ENCODE measurements around the gene PRMT7.

Gene PRMT7

DNA sequence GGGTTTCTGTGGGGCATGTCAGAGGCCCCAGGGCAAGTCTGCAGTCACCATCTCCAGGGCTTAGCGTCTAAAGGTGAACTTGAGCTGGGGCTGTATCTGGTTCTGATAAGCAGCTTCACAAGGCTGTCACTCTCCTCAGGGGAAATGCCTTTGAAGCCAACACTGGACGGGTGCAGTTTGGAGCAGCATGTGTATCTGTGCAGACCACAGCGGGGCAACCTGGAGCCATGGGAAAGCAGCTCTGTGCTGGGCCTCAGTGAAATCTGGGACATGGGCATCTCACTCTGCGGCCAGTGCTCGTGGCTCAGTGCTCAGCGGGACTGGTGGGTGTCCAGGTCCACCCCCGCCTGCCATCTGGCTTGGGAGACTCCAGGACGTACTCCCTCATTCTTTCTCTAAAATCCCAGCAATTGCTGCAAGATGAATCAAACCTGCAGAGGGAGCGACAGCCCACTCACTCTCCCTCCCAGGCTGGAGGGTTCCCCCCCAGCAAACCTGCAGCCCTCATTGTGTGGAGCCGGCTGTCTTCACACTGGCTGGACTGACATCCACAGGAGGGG, 63.5 kb downstream of the PRMT7 start:
- FAIRE-seq = no peak
- no peak for DNase-seq (ENCODE audit: low spot score)

DNA sequence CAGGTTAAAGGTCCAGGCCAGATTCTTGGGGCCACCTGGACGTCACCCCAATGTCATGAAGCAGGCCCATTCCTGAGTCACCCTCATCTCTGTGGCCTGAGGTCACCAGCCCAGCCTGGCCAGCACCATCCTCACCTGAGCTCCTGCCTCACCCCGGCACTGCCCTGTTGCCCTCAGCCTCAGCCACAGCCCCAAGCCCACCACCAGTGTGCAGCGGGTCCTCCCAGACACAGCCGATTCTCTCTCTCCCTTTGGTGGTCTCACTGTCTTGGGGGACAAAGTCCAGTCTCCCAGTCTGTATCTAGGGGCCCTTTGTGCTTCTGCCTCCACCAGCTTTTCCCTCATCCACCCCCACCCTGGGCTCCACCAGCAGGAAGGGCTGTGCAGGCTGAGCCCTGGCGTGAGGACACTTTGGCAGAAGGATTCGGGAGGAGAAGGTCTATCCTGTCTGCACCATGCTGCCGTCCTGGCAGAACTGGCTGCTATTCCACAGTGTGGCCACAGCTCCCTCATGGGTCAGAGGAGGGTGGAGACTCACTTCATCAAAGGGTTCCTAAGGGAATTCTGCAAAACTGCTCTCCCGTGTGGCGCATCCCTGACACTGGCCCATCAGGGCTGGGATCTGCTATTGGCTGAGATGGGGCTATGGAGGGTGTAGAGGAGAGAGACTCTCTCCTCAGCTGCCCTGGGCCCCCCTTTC, 64.3 kb downstream of the PRMT7 start:
- no peak for FAIRE-seq
- DNase-seq (ENCODE audit: low spot score) = no peak

DNA sequence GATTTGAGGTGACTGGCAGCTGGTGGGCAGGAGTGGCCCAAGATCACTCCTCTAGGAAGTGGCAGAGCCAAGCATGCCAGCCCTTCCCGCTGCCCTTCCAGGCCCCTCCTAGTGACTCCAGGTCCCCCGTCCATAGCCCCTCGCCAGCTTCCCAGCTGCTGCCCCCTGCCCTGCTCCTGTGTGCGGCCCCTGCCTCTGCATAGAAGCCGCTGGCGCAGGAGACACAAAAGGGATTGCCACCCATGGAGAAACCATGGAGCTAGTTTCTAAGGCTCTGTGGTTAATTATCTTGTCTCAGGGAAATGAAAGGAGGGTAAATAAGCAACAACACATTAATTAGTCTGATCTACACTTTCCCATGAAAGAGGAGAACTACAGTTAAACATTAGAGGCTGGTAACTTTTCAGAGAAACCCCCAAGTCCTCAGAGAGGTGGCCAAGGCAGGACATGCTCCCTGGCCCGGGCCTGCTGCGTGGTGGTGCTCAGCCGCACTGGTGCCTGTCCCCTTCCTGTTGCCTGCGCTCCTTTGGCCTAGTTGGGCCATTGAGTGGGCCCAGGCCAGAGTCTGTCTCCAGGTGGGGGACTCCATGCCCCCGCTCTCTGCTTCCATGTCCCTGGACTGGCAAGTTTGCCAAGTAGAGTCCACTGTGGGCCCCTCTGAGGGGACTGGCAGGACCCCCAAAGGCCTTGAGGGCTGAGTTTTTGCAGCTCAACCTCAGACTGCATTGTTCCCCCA, 65.2 kb downstream of the PRMT7 start:
- DNase-seq (ENCODE audit: low spot score) (no peak), FAIRE-seq (no peak)

DNA sequence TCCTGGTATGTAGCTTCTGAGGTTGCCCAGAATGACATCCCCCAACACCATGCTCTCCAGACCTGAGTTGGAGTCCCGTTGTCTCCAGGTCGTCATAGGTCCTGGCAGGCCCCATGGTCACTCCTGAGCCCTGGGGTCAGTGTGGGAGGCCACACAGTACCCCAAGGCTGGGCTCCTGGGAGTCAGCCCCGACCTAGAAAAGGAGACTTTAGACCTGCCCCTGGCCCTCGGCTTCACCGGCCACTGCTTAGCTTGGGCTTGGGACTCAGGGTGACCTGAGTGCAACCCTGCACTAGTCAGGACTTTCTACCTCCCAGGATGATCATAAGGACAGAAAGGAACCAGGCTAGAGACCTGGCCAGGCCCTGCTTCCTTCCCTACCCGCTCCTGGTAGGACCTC, 65.8 kb downstream of the PRMT7 start:
- FAIRE-seq = no peak
- DNase-seq (ENCODE audit: low spot score) = no peak

DNA sequence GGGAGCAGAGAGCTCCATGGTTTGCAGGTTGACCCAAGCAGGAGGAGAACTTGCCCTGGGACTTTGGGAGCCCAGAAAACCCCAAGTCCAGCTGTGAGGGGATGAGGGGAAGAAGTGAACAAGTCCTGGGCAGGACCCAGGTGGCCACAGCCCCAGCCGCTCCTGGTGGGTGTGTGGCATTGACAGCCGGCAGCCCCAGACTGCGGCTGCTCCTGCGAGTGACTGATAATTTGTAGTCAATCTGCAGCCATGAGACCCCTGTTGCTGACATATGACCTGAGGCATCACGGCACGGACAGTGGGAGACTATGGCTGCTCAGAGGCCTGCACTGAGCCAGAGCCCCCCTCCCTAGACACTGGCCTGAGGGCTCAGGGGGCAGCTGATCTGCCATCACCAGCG, 66.4 kb downstream of the PRMT7 start:
- DNase-seq (ENCODE audit: low spot score) (no peak), FAIRE-seq (no peak)

DNA sequence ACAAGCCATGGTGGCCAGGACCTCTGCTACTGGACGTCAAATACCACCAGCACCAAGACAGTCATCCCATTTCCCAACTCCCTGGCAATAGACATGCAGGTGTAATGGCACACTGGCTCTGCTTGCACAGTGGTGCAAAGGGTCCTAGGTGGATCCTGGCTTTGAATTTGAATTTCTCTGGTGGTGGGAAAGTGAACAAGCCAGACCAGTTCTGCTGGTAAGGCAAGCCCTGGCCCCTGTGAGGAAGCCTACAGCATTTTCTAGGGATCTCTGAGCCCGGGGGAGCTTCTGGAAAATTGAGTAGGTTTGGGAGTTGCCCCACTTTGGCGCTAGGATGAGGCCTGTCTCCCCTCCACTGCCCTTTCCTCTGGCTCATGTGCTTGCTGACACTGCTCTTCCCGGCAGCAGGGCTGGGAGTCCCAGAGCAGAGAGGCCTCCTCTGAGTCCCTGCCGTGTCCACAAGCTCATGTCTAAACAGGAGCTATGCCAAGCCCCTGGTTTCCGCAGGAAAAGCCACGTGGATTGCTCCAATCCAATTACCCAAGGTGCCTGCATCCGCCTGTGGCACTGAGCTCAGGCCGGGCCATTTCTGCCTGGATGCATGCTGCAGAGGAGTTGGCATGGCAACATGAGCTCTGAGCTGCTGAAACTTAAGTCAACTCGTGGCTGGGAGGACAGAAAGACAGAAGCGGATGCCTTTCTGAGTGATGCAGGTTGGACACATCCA, 67.0 kb downstream of the PRMT7 start:
- DNase-seq (ENCODE audit: low spot score) = no peak
- FAIRE-seq = no peak

DNA sequence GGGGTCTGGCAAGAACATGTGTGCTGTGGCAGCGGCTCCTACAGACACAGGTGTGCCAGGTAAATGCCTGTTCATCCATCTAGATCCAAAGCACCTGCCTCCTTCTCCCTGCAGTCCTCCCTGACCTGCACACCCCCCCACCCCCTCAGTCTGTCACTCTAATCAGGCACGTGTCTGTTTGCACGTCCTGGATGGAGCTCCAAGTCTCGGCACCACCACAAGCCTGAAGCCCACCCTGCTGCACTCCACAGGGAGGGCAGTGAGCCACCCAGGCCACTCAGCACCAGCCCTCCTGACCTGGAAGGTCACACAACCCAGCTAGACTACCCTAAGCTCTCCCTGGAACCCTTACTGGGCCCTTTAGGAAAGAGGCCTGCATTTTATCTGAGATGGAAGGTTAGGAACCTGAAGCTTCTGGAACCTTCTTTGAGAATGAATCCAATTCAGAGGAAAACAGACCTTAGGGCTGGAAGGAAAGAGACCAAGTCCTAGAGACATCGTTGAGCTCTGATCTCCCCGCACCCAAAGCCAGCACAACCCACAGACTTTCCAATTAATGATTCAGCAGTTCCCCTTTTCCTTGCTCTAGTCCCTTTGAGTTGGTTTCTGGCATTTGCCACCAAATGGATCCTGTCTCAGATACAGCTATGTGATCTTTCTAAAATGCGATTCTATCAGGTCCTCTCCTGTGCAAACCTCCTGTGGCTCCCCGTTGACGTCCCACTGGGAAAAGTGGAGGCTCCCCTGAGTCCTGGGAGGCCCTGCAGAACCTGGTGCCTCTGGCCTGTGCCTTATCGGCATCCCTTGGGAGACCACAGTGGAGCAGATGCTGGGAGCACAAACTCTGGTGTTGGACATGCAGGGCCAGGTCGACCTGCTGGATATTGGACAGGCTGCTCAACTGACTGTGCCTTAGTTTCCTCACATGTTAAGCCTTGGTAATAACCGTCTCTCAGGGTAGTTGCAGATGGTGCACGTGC, 67.9 kb downstream of the PRMT7 start:
- no peak for FAIRE-seq
- no peak for DNase-seq (ENCODE audit: low spot score)

DNA sequence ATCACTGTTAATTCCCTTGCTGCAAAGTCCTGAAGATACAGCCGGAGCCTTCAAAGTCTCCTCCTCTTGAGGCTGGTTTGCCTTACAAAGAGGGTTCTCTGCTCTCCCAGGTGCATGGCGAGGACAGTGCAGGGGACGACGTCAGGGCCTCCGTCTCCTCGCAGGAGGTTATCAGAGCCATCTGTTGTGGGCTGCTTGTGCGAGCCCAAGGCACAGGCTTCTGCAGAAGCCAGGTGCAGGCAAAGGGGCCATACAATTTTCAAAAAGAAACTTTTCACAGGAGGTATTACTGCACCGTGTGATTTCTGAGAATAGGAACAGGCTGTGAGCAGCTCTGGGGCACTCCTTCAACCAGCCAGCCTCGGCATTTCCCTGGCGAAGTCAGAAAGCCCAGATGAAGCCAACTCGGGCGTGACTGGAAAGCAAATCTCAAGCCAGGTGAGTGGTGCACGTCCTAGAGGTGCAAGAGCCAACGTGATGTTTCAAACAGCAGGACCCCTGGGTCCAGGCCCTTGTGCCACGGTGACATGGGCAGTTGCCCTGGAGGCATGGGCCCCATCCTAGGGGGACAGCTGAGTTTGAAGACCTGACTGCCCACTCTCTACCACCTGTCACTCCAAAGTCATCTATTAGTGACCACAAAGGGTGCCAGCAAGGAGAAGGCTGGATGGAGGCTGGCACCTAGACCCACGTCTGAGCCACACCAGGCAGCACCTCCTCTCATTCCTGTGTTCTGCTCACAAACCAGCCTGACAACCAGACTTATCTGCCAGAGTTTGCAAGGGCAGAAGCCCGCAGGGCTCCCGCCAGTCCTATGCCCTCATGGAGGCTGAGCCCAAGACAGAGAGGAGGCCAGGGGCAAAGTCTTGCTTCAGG, 68.9 kb downstream of the PRMT7 start:
- FAIRE-seq = no peak
- DNase-seq (ENCODE audit: low spot score) = no peak

DNA sequence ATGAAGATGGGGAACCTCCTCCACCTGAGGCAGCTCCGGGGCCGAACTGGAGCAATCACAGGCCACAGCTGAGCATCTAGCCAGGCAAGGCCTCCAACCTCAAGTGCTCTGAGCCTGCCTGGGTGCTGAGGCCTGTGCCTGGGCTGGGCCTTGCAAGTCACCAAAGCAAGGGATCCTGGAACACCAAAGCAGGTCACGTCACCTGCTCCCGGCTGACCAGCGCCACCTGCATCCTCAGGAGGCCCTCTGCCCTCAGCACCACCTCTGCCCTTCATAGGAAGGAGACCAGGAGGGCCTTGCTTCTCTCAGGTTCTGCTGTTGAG, 69.5 kb downstream of the PRMT7 start:
- no peak for FAIRE-seq
- DNase-seq (ENCODE audit: low spot score) = no peak

DNA sequence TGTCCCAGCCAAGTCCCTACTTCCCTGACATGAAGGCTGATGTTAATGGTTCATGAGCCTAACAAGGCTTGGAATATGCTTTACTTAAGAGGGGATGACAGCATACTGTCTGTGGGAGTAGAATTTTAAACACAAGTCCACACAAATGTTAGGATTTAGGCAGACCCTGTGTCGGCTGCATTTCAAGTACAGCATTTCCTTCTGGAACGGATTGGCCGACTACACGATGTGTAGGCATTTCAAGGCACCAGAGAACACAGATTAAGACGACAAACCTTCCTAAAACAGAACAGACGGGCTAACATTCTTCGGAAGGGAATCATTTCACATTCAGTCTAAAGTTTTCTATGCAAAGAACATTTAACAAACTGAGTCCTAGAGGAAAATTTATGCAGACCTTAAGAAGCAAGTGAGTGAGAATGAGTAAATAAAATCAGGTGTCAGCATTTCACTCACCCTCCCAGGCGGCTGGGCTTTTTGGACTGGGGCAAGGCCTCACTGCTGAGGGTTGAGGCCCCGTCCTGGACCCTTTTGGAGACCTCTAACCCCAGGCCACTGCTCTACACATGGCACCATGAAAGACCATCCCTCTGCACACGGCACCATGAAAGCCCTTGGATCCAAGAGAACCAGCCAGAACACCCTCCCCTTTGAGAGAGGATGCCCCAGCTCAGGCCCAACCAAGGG, 70.0 kb downstream of the PRMT7 start:
- FAIRE-seq = no peak
- DNase-seq (ENCODE audit: low spot score) = no peak

DNA sequence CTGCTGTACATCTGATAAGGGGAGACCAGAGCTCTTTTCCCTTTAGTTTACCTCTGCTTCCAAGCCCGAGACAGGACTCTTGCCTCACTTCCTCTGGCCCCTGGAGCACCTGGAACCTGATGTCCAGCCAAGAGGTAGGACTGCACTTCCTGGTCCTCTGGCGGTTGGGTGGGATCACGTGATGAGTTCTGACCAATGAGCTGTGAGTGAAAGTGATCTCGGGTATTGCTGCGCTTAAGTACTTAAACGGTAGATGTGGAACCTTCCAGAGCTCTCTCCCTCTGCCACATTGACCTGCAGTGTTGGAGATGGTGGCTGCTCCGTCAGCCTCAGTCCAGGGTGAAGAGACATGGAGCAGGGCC, 70.5 kb downstream of the PRMT7 start:
- DNase-seq (ENCODE audit: low spot score) (no peak), FAIRE-seq (no peak)

DNA sequence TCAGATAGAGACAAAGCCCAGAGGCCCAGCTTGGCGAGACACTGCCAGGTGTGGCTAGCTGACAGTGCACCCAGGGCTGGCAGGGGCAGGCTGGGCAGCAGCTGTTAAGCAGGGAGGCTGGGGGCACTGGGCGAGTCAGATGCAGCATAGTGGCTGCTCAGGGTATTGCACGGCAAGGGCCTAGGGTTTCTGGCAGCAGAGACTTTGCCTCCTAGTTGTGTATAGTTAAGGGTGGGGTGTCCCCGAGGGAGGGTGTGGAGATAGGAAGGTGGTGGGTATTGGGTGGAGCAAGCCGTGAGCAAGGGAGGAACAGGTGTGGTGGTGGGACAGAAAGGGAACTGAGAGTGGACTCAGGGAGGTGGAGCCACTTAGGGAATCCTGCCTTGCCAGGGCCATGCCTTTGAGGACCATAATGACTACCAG, 71.5 kb downstream of the PRMT7 start:
- FAIRE-seq (no peak), DNase-seq (ENCODE audit: low spot score) (no peak)

DNA sequence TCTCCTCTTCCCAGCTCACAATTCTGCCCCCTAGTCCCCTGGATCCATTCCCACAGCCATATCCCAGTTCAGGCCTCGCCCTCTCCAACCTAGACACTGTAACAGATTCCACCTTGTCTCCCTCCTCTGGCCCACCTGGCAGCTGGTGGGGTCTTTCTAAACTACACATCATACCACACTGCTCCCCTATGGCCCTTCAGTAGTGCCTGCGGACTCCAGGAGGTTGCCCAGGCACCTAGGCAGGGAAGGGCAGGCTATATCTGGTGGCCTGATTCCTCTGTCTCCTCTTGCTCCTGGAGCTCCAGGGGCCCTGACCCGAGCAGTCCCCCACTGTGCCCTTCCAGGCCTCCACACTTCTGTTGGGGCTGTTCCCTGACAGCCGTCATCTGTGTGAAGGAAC, 73.0 kb downstream of the PRMT7 start:
- no peak for DNase-seq (ENCODE audit: low spot score)
- no peak for FAIRE-seq

DNA sequence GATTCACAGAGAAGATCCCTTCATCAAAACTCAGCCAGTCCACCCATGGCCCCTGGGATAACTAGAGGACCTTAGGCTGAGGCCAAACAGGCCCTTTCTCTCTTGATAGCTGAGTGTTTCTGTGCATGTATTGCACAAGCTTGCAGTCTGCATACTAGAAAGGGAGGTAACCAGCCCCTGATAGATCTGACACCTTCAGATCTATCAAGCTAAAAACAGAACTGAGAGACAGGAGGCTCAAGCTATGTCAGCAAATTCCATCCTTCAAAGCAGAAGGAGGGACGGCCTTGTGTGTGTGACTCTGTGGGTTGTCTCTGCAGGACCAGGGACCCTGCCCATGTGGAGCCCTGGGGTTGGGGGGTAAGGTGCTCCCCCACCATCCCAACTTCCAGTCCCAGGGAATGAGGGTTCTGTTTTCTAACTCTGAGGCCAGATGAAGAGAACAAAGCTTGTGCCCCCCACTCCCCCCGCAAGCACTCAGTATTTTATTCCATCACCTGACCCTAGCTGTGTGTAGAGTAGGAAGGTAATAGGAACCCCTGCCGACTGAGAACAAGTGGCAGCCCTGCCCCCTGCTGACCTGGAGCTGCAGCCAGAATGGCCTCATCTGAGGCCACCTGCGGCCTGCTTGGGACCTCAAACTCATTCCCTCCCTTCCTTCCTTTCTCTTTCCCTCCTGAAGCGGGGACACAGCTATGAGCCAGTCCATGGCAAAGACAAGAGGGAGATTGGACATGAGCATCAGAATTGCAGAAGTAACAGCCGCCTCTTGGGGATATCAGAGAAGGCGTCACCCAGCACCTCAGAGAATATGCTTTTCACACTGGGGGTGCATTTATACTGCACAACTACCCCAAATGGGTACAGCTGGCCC, 73.7 kb downstream of the PRMT7 start:
- FAIRE-seq (no peak), DNase-seq (ENCODE audit: low spot score) (no peak)

DNA sequence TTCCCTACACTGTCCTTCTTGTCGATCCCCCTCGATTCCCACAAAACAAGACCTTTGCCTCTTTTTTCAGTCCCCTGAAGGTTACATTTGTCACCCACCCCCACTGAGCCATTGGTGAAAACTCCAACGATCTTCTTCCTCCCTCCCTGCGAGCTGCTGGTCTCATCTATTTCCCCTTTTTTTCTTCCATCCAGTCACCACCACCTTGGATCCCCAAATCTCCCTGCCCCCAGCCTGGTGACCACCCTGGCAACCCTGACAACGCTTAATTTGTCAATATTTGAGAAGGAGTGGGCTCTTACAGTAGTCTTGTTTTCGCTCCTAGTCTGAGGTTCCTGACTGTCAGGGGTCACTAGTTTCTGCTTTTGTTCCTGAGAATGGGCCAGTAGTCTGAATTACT, 74.6 kb downstream of the PRMT7 start:
- FAIRE-seq (no peak), DNase-seq (ENCODE audit: low spot score) (no peak)

DNA sequence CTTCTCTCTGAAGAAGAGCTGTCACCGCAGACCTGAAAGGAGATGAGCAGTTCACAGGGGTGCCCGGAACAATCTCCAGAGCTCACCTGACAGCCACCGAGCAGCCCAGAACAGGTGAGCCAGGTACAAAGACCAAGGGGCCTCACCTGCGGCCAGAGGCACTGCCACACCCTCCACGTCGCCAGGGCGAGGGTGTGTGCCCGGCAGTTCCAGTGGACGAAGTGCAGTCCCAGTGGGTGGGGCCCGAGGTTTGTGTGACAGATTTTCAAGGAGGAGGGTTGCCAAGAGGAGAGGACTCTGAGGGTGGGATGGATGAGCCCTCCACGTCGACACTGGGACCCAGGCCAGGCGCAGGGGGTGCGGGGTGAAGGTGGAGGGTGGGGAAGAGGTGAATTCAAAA, 75.8 kb downstream of the PRMT7 start:
- no peak for DNase-seq (ENCODE audit: low spot score)
- FAIRE-seq = no peak

DNA sequence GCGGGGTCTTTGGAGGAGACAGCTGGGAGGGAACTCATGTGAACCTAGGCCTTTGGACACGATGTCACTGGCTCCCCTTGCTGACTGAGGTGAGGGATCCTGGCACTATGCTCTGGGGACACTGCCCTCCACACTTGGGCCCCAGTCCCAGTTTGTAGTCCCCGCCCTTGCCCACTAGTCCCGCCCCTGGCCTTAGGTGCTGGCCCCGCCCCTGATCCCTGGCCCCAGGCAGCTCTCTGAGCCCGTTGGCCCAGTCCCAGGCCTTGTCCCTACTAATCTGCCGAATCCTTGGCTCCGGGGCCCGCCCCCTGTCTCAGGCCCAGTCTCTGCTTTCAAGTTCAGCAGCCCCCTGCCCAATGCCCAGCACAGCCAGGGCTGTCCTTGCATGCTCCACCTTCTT, 76.5 kb downstream of the PRMT7 start:
- FAIRE-seq (no peak), DNase-seq (ENCODE audit: low spot score) (no peak)

DNA sequence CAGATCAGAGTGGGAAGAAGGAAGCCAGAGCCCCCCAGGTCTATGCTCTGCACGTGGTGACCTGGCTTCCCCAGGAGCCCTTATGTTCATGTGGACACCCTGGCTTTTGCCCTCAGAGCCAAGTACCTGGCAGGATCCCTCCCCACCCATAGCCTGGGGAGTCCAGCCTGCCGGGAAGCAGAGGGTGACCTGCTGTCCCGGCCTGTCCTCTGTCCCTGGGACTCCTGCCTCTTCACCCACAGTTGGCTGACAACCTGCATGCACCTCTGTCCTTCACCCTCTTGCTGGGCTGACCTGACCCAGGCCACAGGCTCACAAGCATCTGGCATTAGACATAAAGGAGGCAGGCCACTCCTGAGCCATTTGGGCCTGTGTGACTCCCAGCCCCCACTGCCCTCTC, 77.3 kb downstream of the PRMT7 start:
- FAIRE-seq = no peak

DNA sequence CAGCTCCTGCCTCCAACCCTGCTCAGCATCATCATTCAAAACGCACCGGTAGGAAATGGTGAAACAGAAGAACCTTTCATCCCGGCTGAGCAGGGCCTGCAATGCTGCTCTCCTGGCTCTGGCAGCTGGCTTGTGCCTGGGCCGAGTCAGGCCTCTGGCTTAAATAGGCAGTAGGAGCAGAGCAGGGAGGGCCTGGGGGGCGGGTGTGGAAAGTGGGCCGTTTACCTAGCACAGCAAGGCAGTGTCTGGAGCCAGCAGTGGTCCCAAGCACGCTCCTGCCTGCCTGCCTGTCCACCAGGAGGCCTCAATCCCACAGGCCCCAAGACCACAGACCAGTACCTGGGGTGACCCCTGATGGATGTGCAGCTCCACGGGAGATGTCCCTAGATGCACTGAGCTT, 78.2 kb downstream of the PRMT7 start:
- no peak for DNase-seq (ENCODE audit: low spot score)
- FAIRE-seq = no peak

More for the DNA sequence above, 77.3 kb downstream of the PRMT7 start:
- DNase-seq (ENCODE audit: low spot score) = no peak
